HepG2 (cell line): ENCODE measurements around the gene RARA. TPM values are rescaled to one million over a fixed set of nuclear protein-coding genes. Genes with fewer than 3 reads are reported as not detected.

Source experiments
- ATAC-seq: fragments of 200-7000 bp; cut with Tn5 transposase; 3 replicates; pipeline ENCODE4 v1.9.1; 2020; ENCODE audit warnings: mild to moderate bottlenecking, moderate library complexity
- BruUV-seq: library from RNA; stranded (reverse); fragments of 400-500 nt; replicated peaks from 2 replicates; lab custom pipeline; 2021; lab: Mats Ljungman, UMichigan
- CTCF ChIA-PET: fragments of 300-600 bp; formaldehyde crosslinking; extraction: SDS; loops from one replicate; lab custom pipeline; 2021; ENCODE audit warnings: low total read pairs, inconsistent platforms, low intra/inter-chr PET ratio; lab: Yijun Ruan, JAX
- POLR2A ChIA-PET: fragments of 350-600 bp; sonication (Branson Sonifier 250); formaldehyde crosslinking; loops from one replicate; lab custom pipeline; 2020; ENCODE audit warnings: antibody characterized with exemption, inconsistent platforms; lab: Yijun Ruan, JAX
- DNase-seq: peaks from one replicate; pipeline ENCODE4 v3.0.0-alpha.2; 2015; ENCODE audit warnings: low spot score
- FAIRE-seq: peaks from 3 replicates; lab custom pipeline; 2011; peaks lifted over from hg19 to GRCh38; lab: Jason Lieb, UNC
- H2AFZ ChIP-seq: one replicate; pipeline ENCODE4 v1.6.1; 2011; ENCODE audit warnings: low read length, inconsistent platforms
- H3K27ac ChIP-seq: fragments of 300-600 bp; 3 replicates; pipeline ENCODE4 v1.8.0; 2011; ENCODE audit warnings: mixed run types, mild to moderate bottlenecking, mixed read lengths, low read length, inconsistent platforms; ENCODE audit not compliant: insufficient read depth; ENCODE audit errors: extremely low read length
- H3K27me3 ChIP-seq, 2 experiments: fragments of 200-600 bp in 1 of 2; 2 replicates in 1 of 2; 3 replicates in 1 of 2; pipeline versions ENCODE4 v1.6.0 to v1.8.0; 2011; ENCODE audit warnings: low read length in 2 of 2, mild to moderate bottlenecking in 2 of 2, moderate library complexity in 2 of 2, inconsistent platforms in 1 of 2; ENCODE audit not compliant: insufficient read depth in 2 of 2, control insufficient read depth in 1 of 2
- H3K36me3 ChIP-seq, 2 experiments: fragments of 200-600 bp in 1 of 2; replicated peaks in 1 of 2; 2 replicates in 1 of 2; 3 replicates in 1 of 2; pipeline versions ENCODE4 v1.5.1 to v1.8.0; 2011; ENCODE audit warnings: low read length in 2 of 2, inconsistent platforms in 1 of 2; ENCODE audit not compliant: insufficient read depth in 2 of 2, control insufficient read depth in 1 of 2
- H3K4me1 ChIP-seq: 2 replicates; pipeline ENCODE4 v1.5.1; 2012; ENCODE audit warnings: low read length, inconsistent platforms; ENCODE audit not compliant: insufficient read depth
- H3K4me2 ChIP-seq: 2 replicates; pipeline ENCODE4 v1.6.0; 2011; ENCODE audit warnings: low read depth, low read length, inconsistent platforms
- H3K4me3 ChIP-seq, 3 experiments: fragments of 200-600 bp in 1 of 3; sonication (generic), shearing (Covaris generic) in 1 of 3; replicated peaks in 1 of 3; 2 replicates each; pipeline ENCODE4 v1.5.1; 2011 to 2016; ENCODE audit warnings: low read length in 3 of 3, inconsistent platforms in 2 of 3, low read depth in 2 of 3, mild to moderate bottlenecking in 2 of 3, control low read depth in 1 of 3, mixed read lengths in 1 of 3; ENCODE audit not compliant: insufficient read depth in 1 of 3
- H3K79me2 ChIP-seq: one replicate; pipeline ENCODE4 v1.6.1; 2011; ENCODE audit warnings: low read length, inconsistent platforms; ENCODE audit not compliant: insufficient read depth
- H3K9ac ChIP-seq: 2 replicates; pipeline ENCODE4 v1.6.0; 2011; ENCODE audit warnings: mild to moderate bottlenecking, low read depth, low read length, inconsistent platforms; ENCODE audit not compliant: insufficient read depth
- H3K9me3 ChIP-seq: 2 replicates; pipeline ENCODE4 v1.5.1; 2012; ENCODE audit warnings: mild to moderate bottlenecking, low read length
- H4K20me1 ChIP-seq: 2 replicates; pipeline ENCODE4 v1.6.0; 2011; ENCODE audit warnings: inconsistent platforms, mild to moderate bottlenecking, low read length, moderate library complexity; ENCODE audit not compliant: insufficient read depth
- CHCHD3 ChIP-seq: sonication (generic); formaldehyde crosslinking; IDR thresholded peaks from 2 replicates; pipeline ENCODE4 v1.8.0; 2022; ENCODE audit warnings: mild to moderate bottlenecking, missing genetic modification reagents, moderate library complexity
- ELF1 ChIP-seq: sonication (generic); formaldehyde crosslinking; IDR thresholded peaks from 2 replicates; pipeline ENCODE4 v1.4.0; 2020; ENCODE audit warnings: missing genetic modification reagents
- IRF2 ChIP-seq: IDR thresholded peaks from 2 replicates; pipeline ENCODE4 v1.6.1; 2018; ENCODE audit warnings: missing genetic modification reagents, missing compliant biosample characterization
- ISL2 ChIP-seq: sonication (generic); formaldehyde crosslinking; IDR thresholded peaks from 2 replicates; pipeline ENCODE4 v1.5.0; 2020; ENCODE audit warnings: missing genetic modification reagents
- KDM3A ChIP-seq: IDR thresholded peaks from 2 replicates; pipeline ENCODE4 v1.6.1; 2018; ENCODE audit warnings: low read depth, missing compliant biosample characterization
- RXRB ChIP-seq: IDR thresholded peaks from 2 replicates; pipeline ENCODE4 v1.6.1; 2016; ENCODE audit warnings: borderline replicate concordance, missing genetic modification reagents, missing compliant biosample characterization
- SAP130 ChIP-seq: IDR thresholded peaks from 2 replicates; pipeline ENCODE4 v1.6.1; 2016; ENCODE audit warnings: low read depth
- STAG1 ChIP-seq: sonication (generic); formaldehyde crosslinking; IDR thresholded peaks from 2 replicates; pipeline ENCODE4 v1.4.0; 2020; ENCODE audit warnings: missing genetic modification reagents
- TEAD3 ChIP-seq: optimal IDR thresholded peaks from 2 replicates; pipeline ENCODE3; 2016; ENCODE audit warnings: borderline replicate concordance
- YEATS2 ChIP-seq: sonication (generic); formaldehyde crosslinking; IDR thresholded peaks from 2 replicates; pipeline ENCODE4 v1.4.0; 2020; ENCODE audit warnings: missing genetic modification reagents, borderline replicate concordance
- YY1 ChIP-seq: IDR thresholded peaks from 2 replicates; pipeline ENCODE4 v1.6.1; 2011; ENCODE audit warnings: low read length, low read depth, moderate library complexity, mild to moderate bottlenecking; ENCODE audit not compliant: insufficient read depth, insufficient replicate concordance
- ZNF138 ChIP-seq: sonication (generic); formaldehyde crosslinking; IDR thresholded peaks from 2 replicates; pipeline ENCODE4 v1.5.0; 2020; ENCODE audit warnings: mild to moderate bottlenecking, low read depth, missing genetic modification reagents
- ZNF24 ChIP-seq: fragments of 450-650 bp; IDR thresholded peaks from 2 replicates; pipeline ENCODE4 v1.6.1; 2017; ENCODE audit warnings: antibody characterized with exemption, mild to moderate bottlenecking
- ZNF331 ChIP-seq: sonication (generic); formaldehyde crosslinking; IDR thresholded peaks from 2 replicates; pipeline ENCODE4 v1.4.0; 2020; ENCODE audit warnings: missing genetic modification reagents
- WGBS: methylation state at CpG from one replicate; pipeline ENCODE4 v1.1.6; 2017; ENCODE audit warnings: low lambda C conversion rate; 5-methylcytosine and 5-hydroxymethylcytosine counted together
- in situ Hi-C: cut with HindIII; loops from 2 replicates; pipeline ENCODE4 v1.10.0; 2017; ENCODE audit warnings: low pct_unique_long_range_greater_than_20kb; ENCODE audit not compliant: extremely low pct_ligation_motif_present
- intact Hi-C: fragments of 100-400 bp; cut with micrococcal nuclease; formaldehyde crosslinking; loops from one replicate; pipeline ENCODE4 v1.10.0; 2022; ENCODE audit not compliant: unreplicated experiment
- polyA plus RNA-seq, 8 experiments: library from polyadenylated mRNA; depleted of rRNA in 3 of 8; stranded (reverse) in 7 of 8; unstranded in 1 of 8; fragments of >200 nt; fragmentation: Illumina TruSeq in 4 of 8; extraction: Trizol in 4 of 8; gene quantifications; 2 replicates each; pipeline versions ENCODE4 v1.2.1 to v1.2.3, GENCODE V29; 2011 to 2016; ENCODE audit warnings: low read depth in 4 of 8, missing spikeins in 1 of 8, mixed read lengths in 1 of 8; ENCODE audit not compliant: insufficient read depth in 1 of 8
- total RNA-seq, 5 experiments: library from RNA; depleted of rRNA; stranded (reverse); fragments of >200 nt; fragmentation: Illumina TruSeq; extraction: Trizol; gene quantifications; 2 replicates each; pipeline ENCODE4 v1.2.3, GENCODE V29; 2016; ENCODE audit warnings: low read depth in 1 of 5
- TF ChIP-seq, protein P1 (sequence below), 2 experiments: fragments of 450-650 bp in 1 of 2; sonication (generic) in 1 of 2; formaldehyde crosslinking; IDR thresholded peaks; 2 replicates each; pipeline versions ENCODE4 v1.5.0 to v1.8.0; 2020 to 2022; ENCODE audit warnings: mild to moderate bottlenecking in 1 of 2, missing genetic modification reagents in 1 of 2
- TF ChIP-seq, protein P2 (sequence below), 2 experiments: sonication (generic) in 1 of 2; formaldehyde crosslinking in 1 of 2; IDR thresholded peaks; 2 replicates each; pipeline versions ENCODE4 v1.4.0 to v1.6.1; 2018 to 2020; ENCODE audit warnings: missing genetic modification reagents in 2 of 2, borderline replicate concordance in 1 of 2, low read depth in 1 of 2, mild to moderate bottlenecking in 1 of 2, missing biosample characterization in 1 of 2
- TF ChIP-seq, protein P3 (sequence below): sonication (generic); formaldehyde crosslinking; IDR thresholded peaks from 2 replicates; pipeline ENCODE4 v1.8.0; 2022; ENCODE audit warnings: mild to moderate bottlenecking, missing genetic modification reagents, moderate library complexity
- TF ChIP-seq, protein P4 (sequence below): sonication (generic); formaldehyde crosslinking; conservative IDR thresholded peaks from 2 replicates; pipeline ENCODE4 v1.8.0; 2022; ENCODE audit warnings: mild to moderate bottlenecking, moderate library complexity, missing genetic modification reagents

RARA gene
- total and polyA plus RNA-seq, 2 of the 13 experiments (the other 11 are each of a cell fraction or from before 2014, with no cell fraction given): 6.4 to 8.6 TPM

DNA sequence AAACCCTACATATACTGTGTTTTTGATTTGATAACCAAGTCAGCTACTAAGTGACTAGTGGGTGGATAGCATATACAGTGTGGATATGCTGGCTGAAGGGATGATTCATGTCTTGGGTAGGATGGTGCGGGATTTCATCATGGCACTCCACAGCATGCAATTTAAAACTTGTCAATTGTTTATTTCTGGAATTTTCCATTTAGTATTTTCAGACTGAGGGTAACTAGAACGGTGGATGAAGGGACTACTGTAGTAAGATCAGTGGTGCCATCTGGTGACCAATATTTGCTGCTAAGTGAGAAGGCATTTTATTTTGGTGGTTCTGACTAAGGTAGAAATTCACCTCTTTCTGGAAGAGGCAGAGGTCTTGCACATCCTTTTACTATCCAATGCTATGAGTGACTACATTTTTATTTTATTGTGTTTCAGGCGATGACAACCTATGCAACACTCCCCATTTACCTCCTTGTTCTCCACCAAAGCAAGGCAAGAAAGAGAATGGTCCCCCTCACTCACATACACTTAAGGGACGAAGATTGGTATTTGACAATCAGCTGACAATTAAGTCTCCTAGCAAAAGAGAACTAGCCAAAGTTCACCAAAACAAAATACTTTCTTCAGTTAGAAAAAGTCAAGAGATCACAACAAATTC lies 18.2 kb upstream of the RARA start:
- CTCF ChIA-PET: interaction anchor here (0.9 to 2.5 kb wide), 5 partner anchors 64 to 277 kb away, joined by 3 to 38 read pairs (median 9); no protein-coding TSS in a partner anchor
- Histone ChIP-seq H4K20me1 (no peaks in the 10 kb centered on the region), H2AFZ (no peak overlapping the region), H3K4me3 (no peak overlapping the region), H3K27me3 (no peaks in the 10 kb centered on the region), H3K36me3 (peaks cover 15 to 49% of the 10 kb centered on the region in 2 experiments), H3K9ac (no peak overlapping the region), H3K4me1 (peaks cover 51% of the 10 kb centered on the region), H3K9me3 (no peaks in the 10 kb centered on the region), H3K79me2 (peaks cover 32% of the 10 kb centered on the region), H3K27ac (peak overlapping the region; percentile 10), H3K4me2 (peak overlapping the region; percentile 9; the same call in 1 of the 2 replicates)
- 69% methylated on average over 4 of the region's 4 CpGs for WGBS
- POLR2A ChIA-PET: interaction anchor here (1.6 kb wide), 1 partner anchor 178 kb away, joined by 7 read pairs; no protein-coding TSS in a partner anchor
- ATAC-seq: no peak
- DNase-seq: peak; percentile 86
- in situ Hi-C loops: no loop called here
- peak; percentile 57 for FAIRE-seq
- intact Hi-C loops: loop anchor here (1.0 kb wide), 2 partner anchors 88 to 277 kb away; no protein-coding TSS in a partner anchor
- BruUV-seq: no TSS peak
- TF ChIP-seq, protein P1, sequence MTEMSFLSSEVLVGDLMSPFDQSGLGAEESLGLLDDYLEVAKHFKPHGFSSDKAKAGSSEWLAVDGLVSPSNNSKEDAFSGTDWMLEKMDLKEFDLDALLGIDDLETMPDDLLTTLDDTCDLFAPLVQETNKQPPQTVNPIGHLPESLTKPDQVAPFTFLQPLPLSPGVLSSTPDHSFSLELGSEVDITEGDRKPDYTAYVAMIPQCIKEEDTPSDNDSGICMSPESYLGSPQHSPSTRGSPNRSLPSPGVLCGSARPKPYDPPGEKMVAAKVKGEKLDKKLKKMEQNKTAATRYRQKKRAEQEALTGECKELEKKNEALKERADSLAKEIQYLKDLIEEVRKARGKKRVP (CRISPR knock-in tag; IDR thresholded peaks at IDR 0.05): peak in 1 of 2 experiments; percentile 81; a peak in 2 of 4 replicates
- TF ChIP-seq, protein P2, sequence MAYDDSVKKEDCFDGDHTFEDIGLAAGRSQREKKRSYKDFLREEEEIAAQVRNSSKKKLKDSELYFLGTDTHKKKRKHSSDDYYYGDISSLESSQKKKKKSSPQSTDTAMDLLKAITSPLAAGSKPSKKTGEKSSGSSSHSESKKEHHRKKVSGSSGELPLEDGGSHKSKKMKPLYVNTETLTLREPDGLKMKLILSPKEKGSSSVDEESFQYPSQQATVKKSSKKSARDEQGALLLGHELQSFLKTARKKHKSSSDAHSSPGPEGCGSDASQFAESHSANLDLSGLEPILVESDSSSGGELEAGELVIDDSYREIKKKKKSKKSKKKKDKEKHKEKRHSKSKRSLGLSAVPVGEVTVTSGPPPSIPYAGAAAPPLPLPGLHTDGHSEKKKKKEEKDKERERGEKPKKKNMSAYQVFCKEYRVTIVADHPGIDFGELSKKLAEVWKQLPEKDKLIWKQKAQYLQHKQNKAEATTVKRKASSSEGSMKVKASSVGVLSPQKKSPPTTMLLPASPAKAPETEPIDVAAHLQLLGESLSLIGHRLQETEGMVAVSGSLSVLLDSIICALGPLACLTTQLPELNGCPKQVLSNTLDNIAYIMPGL (CRISPR knock-in tag; IDR thresholded peaks at IDR 0.05; ENCODE audit: borderline replicate concordance in 1 of 2, low read depth in 1 of 2): peak in 1 of 2 experiments; percentile 31; a peak in 1 of 4 replicates
- TF ChIP-seq ZNF331 (CRISPR knock-in tag) (0 out of 2 replicates have a peak, but pooled peaks have one; percentile 27), YY1 (no peak), SAP130 (peak; percentile 67), ELF1 (no peak), RXRB (peak; percentile 44; the same call in 1 of the 2 replicates), TEAD3 (CRISPR knock-in tag) (peak; percentile 32), ISL2 (CRISPR knock-in tag) (no peak), IRF2 (peak; percentile 63; the same call in 1 of the 2 replicates), KDM3A (CRISPR knock-in tag) (peak; percentile 86; the same call in 1 of the 2 replicates), YEATS2 (peak; percentile 42; the same call in 1 of the 2 replicates), CHCHD3 (CRISPR knock-in tag) (0 out of 2 replicates have a peak, but pooled peaks have one; percentile 43), STAG1 (CRISPR knock-in tag) (peak; percentile 89), ZNF24 (no peak), ZNF138 (no peak)
- TF ChIP-seq, protein P3, sequence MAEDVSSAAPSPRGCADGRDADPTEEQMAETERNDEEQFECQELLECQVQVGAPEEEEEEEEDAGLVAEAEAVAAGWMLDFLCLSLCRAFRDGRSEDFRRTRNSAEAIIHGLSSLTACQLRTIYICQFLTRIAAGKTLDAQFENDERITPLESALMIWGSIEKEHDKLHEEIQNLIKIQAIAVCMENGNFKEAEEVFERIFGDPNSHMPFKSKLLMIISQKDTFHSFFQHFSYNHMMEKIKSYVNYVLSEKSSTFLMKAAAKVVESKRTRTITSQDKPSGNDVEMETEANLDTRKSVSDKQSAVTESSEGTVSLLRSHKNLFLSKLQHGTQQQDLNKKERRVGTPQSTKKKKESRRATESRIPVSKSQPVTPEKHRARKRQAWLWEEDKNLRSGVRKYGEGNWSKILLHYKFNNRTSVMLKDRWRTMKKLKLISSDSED (CRISPR knock-in tag): no peak
- TF ChIP-seq, protein P4, sequence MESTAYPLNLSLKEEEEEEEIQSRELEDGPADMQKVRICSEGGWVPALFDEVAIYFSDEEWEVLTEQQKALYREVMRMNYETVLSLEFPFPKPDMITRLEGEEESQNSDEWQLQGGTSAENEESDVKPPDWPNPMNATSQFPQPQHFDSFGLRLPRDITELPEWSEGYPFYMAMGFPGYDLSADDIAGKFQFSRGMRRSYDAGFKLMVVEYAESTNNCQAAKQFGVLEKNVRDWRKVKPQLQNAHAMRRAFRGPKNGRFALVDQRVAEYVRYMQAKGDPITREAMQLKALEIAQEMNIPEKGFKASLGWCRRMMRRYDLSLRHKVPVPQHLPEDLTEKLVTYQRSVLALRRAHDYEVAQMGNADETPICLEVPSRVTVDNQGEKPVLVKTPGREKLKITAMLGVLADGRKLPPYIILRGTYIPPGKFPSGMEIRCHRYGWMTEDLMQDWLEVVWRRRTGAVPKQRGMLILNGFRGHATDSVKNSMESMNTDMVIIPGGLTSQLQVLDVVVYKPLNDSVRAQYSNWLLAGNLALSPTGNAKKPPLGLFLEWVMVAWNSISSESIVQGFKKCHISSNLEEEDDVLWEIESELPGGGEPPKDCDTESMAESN (CRISPR knock-in tag): 0 out of 2 replicates have a peak, but pooled peaks have one; percentile 41
